ENCODE results near the gene CERS6.
"Not testable (repeated sequence)": the region's sequence is repeated elsewhere in the genome, so short reads cannot be mapped to it uniquely, and the experiment has no call there.

CERS6 gene

DNA sequence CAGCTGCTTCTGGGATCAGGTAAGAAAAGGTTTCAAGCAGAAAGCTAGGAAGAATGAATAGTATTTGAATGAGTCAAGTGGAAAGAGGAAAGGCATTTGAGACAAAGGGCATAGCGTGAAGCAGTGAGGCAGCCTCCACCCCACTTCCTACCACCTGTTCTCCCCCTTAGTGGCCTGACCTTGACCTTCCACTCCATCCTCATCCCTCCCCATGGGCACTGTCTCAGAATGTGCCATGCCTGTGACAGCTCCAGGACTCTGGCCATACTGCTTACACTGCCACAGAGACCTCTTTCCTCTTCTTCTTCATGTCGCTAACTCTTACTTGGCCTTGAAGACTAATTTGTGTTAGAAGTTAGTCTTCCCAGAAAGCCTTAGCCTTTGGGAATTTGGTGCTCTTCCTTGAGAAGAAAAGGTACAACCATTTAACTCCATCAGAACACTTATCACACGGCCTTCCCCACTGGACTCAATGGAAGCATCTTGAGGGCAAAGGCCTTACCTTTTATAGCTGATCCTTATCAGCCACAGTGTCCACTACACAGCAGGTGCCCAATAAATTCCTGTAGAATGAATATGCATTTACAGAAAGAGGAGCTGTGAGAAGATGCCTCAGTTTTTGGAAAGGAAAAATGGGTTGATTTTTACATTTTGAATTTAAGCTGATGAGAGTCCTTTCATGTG is 331.2 kb downstream of the CERS6 start:
- DNase-seq: no peak

DNA sequence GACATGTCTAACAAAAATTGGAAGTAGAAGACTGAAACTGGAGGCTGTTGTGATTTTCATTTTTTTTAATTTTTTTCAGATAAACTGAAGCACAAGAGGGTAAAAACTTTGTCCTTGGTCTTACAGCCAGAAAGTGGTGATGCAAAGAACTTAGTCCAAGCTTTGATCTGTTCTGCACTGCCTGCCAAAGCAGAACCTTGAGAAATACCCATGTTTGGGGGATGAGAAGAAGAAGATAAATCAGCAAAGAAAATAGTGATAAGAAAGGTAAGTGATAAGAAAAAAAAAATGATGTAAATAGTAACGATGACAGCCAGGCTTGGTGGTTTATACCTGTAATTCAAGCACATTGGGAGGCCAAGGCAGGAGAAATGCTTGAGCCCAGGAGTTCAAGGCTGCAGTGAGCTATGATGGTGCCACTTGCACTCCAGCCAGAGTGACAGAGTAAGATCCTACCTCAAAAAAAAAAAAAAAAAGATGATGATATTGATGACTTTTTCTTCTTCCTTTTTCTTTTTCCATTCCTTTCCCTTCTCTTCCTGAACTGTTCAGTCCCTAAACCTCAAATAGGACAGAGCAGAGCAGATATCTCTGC is 331.8 kb downstream of the CERS6 start:
- DNase-seq: no peak

DNA sequence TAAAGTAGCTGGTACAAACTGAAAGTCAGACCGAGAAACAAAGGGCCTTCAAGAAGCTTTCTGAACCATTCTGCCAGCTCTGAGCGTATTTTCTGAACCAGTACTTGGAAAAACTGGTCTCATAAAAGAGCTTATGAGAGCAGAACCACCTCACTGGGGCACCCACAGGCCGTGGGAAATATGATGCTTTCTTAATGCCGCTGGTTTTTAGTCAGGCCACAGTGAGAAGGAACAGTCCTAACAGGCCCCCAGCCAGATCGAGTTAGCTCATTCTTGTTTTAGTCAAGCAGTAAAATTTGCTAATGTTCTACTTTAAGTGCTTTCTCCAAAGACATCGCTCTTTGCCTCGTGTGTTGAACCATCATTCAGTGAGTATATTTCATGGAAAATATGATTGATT is 333.7 kb downstream of the CERS6 start:
- no peak for DNase-seq

DNA sequence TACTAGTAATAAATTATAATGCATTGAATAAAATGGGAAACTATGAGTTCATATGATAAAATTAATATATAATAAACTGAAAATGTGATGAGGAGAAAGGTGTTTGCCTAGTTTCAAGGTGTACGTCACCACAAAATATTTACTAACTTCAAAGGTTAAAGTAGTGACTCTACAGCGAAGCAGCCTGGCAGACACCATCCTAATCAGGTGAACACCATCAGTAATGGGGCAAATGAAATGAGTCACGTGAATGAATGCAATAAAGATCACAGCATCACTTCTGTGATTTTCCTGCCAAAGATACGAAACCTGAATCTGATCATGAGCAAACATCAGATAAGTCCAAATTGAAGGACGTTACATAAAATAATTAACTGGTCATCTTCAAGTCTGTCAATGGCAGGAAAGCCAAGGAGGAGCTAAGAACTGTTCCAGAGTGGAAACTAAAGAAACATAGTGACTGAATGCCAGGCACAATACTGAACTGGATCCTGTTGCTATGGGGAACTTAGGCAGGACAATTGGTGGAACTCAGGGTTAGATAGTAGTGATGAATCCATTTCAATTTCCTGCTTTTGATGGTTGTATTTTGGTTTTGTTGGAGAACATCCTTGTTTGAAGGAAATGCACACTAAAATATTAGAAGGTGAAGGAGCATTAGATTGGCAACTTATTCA is 334.3 kb downstream of the CERS6 start:
- DNase-seq: no peak

DNA sequence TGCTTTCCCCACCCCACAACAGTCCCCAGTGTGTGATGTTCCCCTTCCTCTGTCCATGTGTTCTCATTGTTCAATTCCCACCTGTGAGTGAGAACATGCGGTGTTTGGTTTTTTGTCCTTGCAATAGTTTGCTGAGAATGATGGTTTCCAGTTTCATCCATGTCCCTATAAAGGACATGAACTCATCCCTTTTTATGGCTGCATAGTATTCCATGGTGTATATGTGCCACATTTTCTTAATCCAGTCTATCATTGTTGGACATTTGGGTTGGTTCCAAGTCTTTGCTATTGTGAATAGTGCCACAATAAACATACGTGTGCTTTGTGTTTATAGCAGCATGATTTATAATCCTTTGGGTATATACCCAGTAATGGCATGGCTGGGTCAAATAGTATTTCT is 335.1 kb downstream of the CERS6 start:
- DNase-seq: not testable (repeated sequence)

DNA sequence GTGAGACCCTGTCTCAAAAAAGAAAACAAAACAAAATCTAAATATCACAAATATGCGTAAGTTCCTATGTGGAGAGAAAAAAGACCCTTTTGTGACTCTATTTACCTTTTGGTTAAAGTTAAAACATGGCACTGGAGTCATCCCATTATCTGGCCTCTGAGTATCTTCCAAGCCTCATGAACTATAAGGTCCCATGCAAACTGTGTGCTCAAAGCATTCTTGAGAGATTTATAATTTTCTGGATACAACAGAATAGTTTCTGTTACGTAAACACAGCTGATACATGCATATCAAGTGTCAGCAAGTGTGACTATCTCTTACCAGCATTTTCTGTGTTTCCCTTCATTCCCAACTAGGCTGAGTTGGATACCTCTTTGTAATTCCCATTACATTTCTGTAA is 337.5 kb downstream of the CERS6 start:
- no peak for DNase-seq

DNA sequence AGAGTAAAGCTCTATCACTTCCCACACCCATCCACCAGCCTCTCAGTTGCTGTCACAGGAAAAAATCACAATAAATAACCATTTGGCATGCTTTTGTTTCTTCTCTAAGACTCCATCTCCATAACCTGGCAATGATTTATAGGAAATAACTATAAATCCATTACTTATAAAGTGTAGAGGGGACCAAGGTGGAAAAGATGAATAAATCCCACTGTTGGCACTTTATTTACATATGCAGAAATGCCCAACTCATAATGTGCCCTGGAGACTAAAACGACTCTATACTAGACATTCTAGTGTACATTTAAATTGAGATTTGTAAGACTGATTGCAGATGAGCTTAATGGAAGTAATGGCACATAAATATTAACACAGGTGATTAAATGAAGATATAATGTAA is 338.9 kb downstream of the CERS6 start:
- DNase-seq: no peak

DNA sequence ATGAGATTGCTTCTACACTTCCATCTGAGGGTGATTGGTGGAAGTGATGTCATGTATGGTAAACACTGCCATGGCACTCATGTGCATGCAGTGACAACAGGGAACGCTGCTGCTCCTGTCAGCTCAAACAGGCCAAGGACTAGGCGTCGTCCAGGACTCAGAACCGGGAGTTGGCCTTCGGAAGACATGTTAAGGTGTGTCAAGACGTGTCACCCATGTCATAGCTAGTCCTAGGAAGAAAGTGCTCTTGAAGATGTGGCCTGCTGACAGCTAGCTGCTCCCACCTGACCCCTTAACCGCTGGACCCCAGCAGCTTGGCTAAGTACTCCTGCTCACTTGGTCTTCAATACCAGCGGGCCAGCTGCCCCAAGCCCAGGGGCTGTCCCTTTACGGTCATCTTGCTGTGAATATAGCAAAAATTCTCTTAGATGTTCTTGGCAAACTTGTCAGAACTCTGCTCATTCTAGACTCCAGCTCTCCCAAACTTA is 340.1 kb downstream of the CERS6 start:
- DNase-seq: no peak

DNA sequence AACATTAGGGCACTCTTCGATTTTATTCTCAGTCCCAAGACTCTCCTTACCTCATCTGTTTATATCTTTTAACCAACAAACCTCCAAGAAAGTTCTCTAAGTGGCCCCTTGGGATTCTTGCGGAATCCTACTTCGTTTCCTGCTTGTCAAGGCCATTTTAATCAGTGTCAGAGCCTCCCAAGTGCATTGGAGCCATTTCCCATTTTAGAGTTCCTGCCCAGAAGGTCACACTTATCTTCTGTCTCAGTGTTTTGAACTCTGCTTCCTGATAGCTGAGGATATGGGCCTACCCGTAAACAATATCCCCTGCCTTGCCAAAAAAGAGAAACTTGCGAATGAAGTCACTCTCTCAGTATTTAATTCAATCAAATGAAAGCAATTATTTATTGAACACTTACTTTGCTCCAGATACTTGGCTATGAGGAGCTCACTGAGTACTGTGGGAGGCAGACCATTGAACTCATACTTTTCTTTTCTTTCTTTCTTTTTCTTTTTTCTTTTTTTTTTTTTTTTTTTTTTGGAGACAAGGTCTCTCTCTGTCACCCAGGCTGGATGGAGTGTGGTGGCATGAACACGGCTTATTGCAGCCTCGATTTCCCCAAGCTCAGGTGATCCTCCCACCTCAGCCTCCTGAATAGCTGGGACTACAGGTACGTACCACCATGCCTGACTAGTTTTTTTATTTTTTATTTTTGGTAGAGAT is 340.7 kb downstream of the CERS6 start:
- DNase-seq: no peak

DNA sequence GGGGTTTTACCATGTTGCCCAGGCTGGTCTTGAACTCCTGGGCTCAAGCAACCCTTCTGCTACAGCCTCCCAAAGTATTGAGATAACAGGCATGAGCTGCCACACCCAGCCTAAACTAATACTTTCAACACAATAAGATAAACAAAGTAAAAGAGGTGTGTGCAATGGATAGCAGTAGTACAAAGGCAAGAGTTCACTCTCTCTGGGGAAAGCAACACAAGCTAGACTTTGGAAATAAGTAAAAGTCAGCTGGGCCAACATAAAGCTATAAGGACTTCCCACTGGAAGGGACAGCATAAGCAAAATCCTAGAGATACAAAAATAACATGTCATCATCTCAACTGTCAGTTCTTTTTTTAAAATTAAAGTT is 341.2 kb downstream of the CERS6 start:
- no peak for DNase-seq

DNA sequence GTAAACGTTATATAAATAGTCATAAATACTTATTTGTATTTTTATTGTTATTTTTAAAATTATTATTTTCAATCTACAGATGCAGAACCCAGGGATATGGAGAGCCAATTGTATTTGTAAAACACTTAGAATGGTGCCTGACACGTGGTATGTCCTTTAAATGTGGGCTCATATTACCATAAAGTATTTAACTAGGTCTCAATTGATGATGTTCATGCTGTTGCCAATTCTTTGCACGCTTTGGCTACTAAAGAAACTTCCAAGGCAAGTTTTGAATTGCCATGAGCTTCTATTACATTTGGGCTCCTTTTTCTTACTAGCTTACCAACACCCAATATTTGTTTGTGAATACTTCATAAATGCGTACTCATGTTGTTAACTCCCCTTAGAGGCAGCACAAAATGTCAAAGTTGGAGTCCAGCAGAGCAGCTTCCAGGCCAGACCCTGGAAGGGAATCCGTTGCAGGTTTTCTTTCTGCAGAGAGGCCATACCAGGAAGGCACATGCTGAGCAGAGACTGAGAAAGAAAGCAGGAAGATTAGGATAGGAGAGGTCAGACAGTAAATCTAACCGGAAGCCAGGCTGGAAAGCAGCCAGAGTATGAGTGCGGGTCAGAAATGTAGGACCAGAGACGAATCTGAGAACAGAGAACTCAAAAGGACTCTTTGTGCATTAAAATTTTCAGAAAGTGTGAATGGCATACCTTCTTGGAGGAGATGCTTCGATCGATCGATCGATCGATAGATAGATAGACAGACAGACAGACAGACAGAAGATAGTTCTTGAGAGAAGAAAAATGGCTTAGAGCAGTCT is 342.2 kb downstream of the CERS6 start:
- no peak for DNase-seq

DNA sequence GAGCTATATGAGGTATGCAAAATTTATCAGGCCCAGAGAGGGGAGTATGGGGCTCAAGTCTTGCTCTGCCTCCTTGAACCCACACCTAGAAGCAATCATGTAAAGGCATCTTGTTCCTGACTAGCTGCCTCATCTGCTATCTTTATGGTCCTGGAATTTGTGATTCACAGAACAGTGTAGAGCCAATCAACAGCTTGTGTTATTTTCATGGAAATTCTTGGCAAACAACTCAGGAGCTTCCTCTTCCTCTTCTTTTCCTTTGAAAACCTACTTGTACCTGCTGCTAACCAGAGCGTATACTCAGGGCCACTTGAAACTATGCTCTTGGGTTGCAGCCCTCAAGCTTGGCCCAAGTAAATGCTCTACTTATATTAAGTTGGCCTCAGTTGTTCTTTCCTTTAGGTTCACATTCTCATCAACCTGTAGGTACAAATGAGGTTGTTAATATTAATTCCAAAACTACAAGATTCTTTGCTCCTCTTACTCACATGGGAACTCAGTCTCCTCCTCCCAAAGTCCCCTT is 342.9 kb downstream of the CERS6 start:
- DNase-seq: no peak

DNA sequence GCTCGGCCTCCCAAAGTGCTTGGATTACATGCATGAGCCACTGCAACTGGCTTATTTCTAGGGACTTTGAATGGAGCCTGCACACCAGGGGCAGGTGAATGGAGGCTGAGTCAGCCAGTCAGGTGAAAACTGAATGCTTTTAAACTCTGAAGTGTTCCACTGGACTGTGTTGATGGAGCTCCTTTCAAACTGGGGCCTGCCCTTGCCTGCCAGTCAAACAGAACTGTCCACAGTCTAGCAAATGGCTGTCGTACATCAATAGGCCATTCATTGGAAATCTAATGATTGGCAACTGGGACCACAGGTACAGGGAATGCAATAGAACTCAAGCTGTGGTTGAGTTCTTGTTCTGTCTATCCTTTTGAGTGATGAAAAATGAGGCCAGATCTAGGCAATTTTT is 345.4 kb downstream of the CERS6 start:
- DNase-seq: no peak

DNA sequence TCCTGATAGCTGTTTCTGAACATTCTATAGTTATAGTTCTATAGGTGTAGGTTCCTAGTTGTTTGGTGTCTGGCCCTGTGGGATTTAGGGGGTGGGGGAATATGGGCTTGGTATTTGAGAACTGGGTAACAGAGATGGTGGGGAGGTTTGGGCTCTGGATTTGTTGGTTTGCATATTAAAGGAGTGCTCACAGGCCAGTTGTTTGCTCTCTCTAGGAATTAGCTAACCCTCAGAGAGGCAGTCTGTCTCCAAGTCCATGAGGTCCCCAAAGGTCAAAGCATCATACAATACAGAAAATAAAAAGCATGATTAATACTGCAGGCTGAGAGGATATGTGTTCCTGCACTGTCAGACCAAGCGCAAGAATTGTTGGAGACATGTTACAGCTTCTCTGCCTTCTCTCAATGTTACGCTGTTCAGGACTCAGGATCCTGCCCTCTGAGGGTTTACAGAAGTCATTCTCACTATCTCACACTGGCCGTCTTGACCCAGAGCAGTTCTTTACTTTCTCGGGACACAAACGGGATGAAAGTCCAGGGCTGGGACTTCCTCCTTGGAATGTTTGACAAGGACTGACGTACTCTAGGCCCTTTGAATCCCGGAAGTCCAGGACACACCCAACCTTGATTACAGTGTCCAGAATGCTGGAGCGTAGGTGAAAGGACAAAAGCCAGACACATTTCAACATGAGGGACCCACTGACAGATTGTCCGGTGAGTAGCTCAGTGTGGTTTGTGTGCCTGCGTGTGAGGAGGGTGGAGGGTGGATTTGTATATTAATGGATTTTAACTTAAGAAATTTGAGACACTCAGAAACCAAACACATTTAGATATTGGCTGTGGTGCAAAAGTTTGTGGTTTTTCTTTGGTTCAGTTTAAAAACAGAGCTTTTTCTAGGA is 346.1 kb downstream of the CERS6 start, which contains the start of gene NOSTRIN:
Gene NOSTRIN (plus strand): TSS at position 677 of the 898 bp plus-strand sequence. CDS start 10 bp downstream, at position 687.
- no peak for DNase-seq

DNA sequence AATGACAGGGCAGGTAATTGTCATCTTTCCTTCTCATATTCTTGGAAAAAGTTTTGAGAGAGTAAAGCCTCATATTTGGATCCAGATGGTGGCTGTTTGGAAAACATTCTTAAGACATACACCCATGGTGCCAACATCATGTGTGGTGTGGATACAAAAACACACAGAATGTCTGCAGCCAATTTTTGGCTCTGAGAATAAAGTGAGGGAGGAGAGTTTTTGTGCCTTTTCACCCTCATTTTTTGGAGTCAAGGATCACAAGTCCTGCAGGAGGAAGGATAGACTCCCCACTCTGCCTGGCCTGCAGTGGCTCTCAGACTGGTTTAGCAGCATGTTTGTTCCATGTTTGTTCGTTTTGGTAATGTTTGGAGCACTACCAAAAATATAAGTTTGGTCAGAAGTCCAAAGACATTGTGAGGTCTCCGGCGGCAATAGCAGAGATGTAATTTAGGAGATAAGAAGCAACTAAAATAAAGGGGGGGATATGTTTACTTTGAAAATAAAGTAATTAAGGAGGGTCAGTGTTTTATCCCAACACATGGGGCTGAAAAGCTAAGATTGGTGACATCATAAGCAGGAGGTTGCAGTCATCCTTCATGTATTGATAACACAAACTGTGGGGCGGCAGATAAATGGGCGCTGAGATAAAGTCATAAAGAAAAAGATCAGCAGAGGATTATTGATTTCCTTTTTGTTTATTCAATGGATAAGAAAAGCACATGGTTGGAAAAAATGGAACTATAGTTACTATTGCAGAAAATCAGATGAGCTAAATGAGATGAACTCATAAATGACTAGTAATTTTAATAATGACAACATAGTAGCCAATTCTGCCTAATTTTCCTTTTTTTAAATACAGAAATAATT is 347.0 kb downstream of the CERS6 start:
- DNase-seq: no peak

DNA sequence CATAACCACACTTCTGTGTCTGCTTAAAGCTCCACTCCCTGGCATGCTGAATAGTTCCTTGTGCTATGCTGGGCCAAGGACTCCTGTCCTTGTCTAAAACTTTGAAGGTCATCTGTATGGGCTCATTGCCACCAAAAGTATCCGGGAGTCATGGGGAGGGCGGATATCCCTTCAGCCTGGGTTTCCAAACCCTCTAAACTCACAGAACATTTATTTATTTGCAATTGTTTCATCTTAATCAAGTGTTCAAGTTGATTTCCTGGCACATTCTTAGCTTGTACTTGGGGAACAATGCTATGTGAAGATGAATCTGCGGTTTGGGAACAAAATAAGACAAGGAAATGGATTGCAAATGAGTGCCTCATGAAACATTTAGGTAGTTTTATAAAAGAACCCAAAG is 348.1 kb downstream of the CERS6 start:
- no peak for DNase-seq

DNA sequence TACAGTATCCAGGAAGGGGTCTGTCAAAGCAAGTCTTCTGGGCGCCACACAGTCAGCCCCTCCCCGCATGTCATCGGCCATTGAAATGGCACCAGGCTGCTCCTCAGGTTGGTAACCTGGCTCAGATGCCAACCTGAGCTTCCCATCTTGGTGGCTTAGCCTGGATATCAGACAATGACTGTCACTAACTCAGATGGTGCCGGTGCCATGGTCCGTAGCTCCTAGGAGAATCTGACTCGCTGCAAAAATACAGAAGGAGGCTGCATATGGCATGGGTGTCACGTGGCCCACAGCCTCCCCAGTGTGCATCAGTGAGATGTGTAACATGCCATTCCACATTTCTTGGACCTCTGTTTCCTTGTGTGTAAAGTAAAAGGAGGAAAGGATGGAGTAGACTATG is 349.5 kb downstream of the CERS6 start:
- no peak for DNase-seq

DNA sequence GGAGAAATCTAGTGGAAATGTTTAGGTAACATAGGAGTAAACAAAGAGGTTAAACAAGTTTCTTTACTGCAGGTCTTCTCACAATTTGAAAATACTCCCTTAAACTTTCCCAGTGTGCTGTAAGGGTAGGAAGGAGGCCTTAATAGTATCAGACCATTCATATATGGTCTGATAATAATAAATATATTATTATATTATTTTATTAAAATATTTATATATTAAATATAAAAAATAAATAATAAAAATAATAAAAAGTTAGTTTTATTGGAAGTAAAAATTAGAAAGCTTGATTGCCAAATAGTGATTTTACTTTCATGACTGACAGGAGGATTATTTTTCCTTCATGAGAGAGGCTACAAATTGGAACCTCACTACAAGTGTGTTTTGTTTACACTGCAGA is 353.5 kb downstream of the CERS6 start:
- no peak for DNase-seq

DNA sequence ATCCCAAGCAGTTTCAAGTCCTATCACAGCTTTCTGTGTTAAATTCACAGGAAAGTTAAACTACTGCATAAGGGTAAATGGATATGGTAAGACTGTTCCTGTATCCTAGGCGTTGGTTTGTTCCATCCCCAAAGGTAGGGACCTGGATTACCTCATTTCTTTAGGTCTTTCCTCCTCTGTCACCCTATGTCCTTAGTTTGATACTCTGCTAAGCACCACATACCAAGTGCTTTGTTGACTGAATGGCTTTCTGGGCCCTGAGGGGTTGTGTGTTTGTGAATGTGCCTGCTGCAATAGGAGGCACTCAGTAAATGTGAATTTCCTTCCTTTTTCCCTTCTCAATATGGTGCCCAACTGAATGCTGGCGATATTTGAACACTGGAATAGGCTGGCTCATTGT is 354.2 kb downstream of the CERS6 start:
- no peak for DNase-seq

DNA sequence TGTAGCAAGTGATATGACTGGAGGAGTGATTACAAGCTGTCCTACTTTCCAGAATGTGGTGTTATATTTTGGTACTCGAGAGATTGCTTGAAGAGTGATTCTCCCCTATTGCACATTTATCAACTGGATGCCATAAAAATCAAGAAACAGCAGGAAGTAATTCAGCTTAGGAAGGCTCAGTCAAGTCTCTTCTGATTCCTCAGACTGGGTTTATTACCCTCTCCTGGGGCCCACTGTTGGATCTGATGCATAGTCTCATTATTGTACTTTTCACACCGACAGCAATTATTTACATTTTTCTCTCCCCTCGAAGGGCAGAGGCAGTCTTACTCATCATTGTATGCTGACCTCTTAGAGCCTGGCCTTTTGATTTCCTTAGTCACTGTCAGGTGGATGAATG is 355.6 kb downstream of the CERS6 start:
- no peak for DNase-seq

All from stimulated activated naive CD4-positive, alpha-beta T cell (primary cell).